PFSK-1 (cell line): ENCODE results near the gene DUOX2. TPM values are rescaled to one million over a fixed set of nuclear protein-coding genes. Genes with fewer than 3 reads are reported as not detected.

Experiments
- FOXP2 ChIP-seq: optimal IDR thresholded peaks from 2 replicates; pipeline ENCODE3; 2011; ENCODE audit warnings: borderline replicate concordance, control low read depth, inconsistent platforms; ENCODE audit not compliant: insufficient read depth; ENCODE audit errors: extremely low read length, extremely low read depth
- POLR2AphosphoS5 ChIP-seq: IDR thresholded peaks from 2 replicates; pipeline ENCODE4 v1.6.1; 2012; ENCODE audit warnings: low read depth, mild to moderate bottlenecking, control low read depth, low read length, moderate library complexity
- REST ChIP-seq, 2 experiments: IDR thresholded peaks; 2 replicates each; pipeline versions ENCODE4 v1.6.1 to v1.8.0; 2011 to 2012; ENCODE audit warnings: low read depth in 2 of 2, low read length in 2 of 2, control low read depth in 1 of 2, inconsistent platforms in 1 of 2, mild to moderate bottlenecking in 1 of 2, moderate library complexity in 1 of 2; ENCODE audit not compliant: insufficient read depth in 1 of 2
- SIN3A ChIP-seq: IDR thresholded peaks from 2 replicates; pipeline ENCODE4 v1.6.1; 2012; ENCODE audit warnings: mild to moderate bottlenecking, low read length, moderate library complexity, borderline replicate concordance; ENCODE audit not compliant: insufficient read depth
- TAF1 ChIP-seq: IDR thresholded peaks from 2 replicates; pipeline ENCODE4 v1.6.1; 2012; ENCODE audit warnings: low read length, control low read depth, borderline replicate concordance; ENCODE audit not compliant: insufficient read depth
- polyA plus RNA-seq: library from polyadenylated mRNA; unstranded; fragments of >200 nt; gene quantifications from one replicate; pipeline ENCODE4 v1.2.1, GENCODE V29; 2012; ENCODE audit warnings: low read depth, missing spikeins; ENCODE audit not compliant: insufficient read length

DUOX2 gene
- polyA plus RNA-seq: not detected

GRCh38 chr15:45114076-45114750 is at the start of gene DUOX2, which contains the start of gene DUOXA2:
Gene DUOX2, minus strand, starts transcription at chr15:45114172. Its CDS starts 761 bp downstream, at chr15:45113411.
Gene DUOXA2, plus strand, starts transcription at chr15:45114326. Its CDS starts 280 bp downstream, at chr15:45114606.
- TF ChIP-seq FOXP2: no peak
- no peak for TF ChIP-seq REST (IDR thresholded peaks at IDR 0.05; ENCODE audit: insufficient read depth in 1 of 2, low read depth in 2 of 2, low read length in 2 of 2)
- TF ChIP-seq SIN3A: no peak
- no peak for TF ChIP-seq TAF1
- TF ChIP-seq POLR2AphosphoS5: no peak

DNA sequence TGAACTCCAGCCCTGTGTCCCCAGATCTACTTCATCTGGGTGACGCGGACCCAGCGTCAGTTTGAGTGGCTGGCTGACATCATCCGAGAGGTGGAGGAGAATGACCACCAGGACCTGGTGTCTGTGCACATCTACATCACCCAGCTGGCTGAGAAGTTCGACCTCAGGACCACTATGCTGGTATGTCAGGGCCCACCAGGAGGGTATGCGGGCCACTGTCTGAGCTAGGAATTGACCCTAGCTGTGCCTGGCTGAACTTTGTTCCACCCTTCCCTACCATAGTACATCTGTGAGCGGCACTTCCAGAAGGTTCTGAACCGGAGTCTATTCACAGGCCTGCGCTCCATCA is 49.5 kb upstream of the DUOX2 start:
- no peak for TF ChIP-seq SIN3A
- TF ChIP-seq TAF1: no peak
- no peak for TF ChIP-seq POLR2AphosphoS5
- no peak for TF ChIP-seq REST (IDR thresholded peaks at IDR 0.05; ENCODE audit: insufficient read depth in 1 of 2, low read depth in 2 of 2, low read length in 2 of 2)
- TF ChIP-seq FOXP2: no peak

GRCh38 chr15:45162771-45163507 is 49.0 kb upstream of the DUOX2 start:
- TF ChIP-seq FOXP2: peak; percentile 46
- TF ChIP-seq SIN3A: no peak
- no peak for TF ChIP-seq TAF1

- TF ChIP-seq TAF1: no peak
- no peak for TF ChIP-seq POLR2AphosphoS5
- no peak for TF ChIP-seq SIN3A
- no peak for TF ChIP-seq REST (IDR thresholded peaks at IDR 0.05; ENCODE audit: insufficient read depth in 1 of 2, low read depth in 2 of 2, low read length in 2 of 2)
- no peak for TF ChIP-seq FOXP2
These were observed 47.7 kb upstream of the DUOX2 start for GRCh38 chr15:45161666-45162065.

- no peak for TF ChIP-seq FOXP2
- TF ChIP-seq POLR2AphosphoS5: no peak
- TF ChIP-seq TAF1: no peak
- TF ChIP-seq REST (IDR thresholded peaks at IDR 0.05; ENCODE audit: insufficient read depth in 1 of 2, low read depth in 2 of 2, low read length in 2 of 2): no peak
- TF ChIP-seq SIN3A: no peak
These were observed 44.0 kb upstream of the DUOX2 start for GRCh38 chr15:45157974-45158373.
